ENCODE data around the gene VPS51.

VPS51 gene

DNA sequence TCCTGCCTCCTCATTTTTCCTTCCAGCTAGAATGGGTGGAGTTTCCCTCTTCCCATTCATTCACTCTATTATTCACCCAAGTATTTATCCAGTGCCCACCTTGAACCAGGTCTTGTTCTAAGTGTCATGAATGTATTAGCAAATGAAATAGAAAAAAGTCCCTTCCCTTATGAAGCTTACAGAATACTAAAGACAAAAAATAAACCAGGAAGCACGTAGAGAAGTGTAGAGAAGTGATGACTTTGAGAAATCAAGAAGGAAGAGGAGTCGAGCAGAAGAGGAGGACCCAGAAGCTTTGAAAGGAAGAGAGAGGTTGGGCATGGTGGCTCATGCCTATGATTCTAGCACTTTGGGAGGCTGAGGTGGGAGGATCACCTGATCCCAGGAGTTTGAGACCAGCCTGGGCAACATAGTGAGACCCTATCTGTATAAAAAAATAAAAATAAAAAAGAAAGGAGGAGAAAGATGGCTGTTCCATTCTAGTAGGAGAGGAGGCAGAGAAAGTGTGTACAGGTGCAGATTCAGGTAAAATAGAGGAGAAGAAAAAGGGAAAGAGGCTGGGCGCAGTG lies 55.4 kb downstream of the VPS51 start:
- DNase-seq (ENCODE audit: low read depth), result no peak
- TF ChIP-seq, protein P1, sequence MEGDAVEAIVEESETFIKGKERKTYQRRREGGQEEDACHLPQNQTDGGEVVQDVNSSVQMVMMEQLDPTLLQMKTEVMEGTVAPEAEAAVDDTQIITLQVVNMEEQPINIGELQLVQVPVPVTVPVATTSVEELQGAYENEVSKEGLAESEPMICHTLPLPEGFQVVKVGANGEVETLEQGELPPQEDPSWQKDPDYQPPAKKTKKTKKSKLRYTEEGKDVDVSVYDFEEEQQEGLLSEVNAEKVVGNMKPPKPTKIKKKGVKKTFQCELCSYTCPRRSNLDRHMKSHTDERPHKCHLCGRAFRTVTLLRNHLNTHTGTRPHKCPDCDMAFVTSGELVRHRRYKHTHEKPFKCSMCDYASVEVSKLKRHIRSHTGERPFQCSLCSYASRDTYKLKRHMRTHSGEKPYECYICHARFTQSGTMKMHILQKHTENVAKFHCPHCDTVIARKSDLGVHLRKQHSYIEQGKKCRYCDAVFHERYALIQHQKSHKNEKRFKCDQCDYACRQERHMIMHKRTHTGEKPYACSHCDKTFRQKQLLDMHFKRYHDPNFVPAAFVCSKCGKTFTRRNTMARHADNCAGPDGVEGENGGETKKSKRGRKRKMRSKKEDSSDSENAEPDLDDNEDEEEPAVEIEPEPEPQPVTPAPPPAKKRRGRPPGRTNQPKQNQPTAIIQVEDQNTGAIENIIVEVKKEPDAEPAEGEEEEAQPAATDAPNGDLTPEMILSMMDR (conservative IDR thresholded peaks at IDR 0.05; ENCODE audit: low read length), result no peak
- no peak overlapping the region for H3K4me3 ChIP-seq (ENCODE audit: low read length)

DNA sequence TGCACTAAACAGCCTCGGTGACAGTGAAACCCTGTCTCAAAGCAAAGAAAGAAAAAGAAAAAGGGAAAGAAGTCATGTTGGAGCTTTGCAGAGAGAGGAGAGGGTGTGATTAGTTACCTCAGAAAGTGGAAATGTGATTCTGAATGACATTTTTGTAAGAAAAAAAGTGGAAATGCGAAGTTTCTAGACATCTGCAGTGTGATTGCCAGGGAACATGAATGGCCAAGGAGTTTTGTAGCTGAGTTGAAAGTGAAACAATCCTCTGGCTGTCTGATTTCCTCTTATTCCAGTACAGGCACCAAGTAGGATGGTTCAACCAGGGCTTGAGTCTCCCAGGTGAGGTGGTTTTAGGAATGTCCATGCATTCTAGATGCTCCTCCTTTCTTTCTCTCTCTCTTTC lies 56.1 kb downstream of the VPS51 start:
- TF ChIP-seq, protein P1 (conservative IDR thresholded peaks at IDR 0.05; ENCODE audit: low read length), result no peak
- DNase-seq (ENCODE audit: low read depth), result no peak
- no peak overlapping the region for H3K4me3 ChIP-seq (ENCODE audit: low read length)

DNA sequence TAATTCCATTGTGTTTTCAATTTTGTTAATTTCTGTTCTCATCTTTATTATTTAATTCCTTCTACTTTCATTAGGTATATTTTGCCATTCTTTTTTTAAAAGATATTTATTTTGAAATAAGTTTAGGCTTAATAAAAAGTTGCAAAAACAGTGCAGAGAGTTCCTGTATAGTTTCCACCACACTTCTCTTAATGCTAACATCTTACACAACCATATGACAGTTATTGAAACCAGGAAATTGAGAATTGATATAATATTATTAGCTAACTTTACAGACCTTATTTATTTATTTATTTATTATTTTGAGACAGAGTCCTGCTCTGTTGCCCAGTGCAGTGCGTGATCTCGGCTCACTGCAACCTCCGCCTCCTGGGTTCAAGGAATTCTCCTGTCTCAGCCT lies 60.2 kb downstream of the VPS51 start:
- TF ChIP-seq, protein P1 (conservative IDR thresholded peaks at IDR 0.05; ENCODE audit: low read length), result no peak
- H3K4me3 ChIP-seq (ENCODE audit: low read length), result no peak overlapping the region
- no peak for DNase-seq (ENCODE audit: low read depth)

DNA sequence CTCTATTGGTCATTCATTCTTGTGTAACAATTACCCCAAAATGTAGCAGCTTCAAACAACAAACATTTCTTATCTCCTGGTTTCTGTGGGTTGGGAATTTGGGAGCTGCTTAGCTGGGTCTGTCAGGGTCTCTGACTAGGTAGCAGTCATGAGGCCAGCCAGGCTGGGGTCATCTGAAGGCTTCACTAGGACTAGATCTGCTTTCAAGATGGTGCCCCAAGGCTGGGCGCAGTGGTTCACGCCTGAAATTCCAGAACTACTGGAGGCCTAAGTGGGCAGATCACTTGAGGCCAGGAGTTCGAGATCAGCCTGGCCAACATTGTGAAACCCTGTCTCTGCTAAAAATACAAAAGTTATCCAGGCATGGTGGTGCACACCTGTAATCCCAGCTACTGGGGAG lies 60.9 kb downstream of the VPS51 start:
- TF ChIP-seq, protein P1 (conservative IDR thresholded peaks at IDR 0.05; ENCODE audit: low read length), result no peak
- no peak for DNase-seq (ENCODE audit: low read depth)
- H3K4me3 ChIP-seq (ENCODE audit: low read length), result no peak overlapping the region

DNA sequence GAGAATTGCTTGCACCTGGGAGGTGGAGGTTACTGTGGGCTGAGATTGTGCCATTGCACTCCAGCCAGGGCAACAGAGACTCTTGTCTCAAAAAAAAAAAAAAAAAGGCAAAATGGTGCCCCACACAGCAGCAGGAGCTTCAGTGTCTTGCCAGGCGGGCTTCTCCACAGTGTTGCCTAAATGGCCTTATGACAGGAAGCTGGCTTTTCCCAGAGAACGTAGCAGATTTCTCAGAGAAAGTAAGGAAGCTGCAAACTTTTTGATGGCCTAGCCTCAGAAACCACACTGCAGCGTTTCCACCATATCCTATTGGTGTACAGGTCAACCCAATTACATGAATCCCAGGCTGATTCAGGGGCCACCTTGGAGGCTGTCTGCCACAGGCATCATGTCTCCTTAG lies 61.3 kb downstream of the VPS51 start:
- no peak for DNase-seq (ENCODE audit: low read depth)
- TF ChIP-seq, protein P1 (conservative IDR thresholded peaks at IDR 0.05; ENCODE audit: low read length), result no peak
- H3K4me3 ChIP-seq (ENCODE audit: low read length), result no peak overlapping the region

DNA sequence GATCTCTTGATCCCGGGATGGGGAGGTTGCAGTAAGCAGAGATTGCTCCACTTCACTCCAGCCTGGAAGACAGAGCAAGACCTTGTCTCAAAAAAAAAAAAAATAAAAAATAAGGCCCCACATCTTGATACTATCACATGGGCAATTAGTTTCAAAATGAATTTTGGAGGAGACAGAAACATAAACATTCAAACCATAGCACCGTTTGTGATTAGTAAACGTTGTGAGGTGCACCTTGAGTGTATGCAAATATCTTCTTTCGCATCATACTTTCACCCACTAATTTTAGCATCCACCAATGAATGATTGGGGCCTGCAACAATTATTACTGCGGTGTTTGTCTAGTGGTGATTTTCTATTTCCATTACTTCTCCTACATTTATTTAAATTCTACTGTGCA lies 63.0 kb downstream of the VPS51 start:
- H3K4me3 ChIP-seq (ENCODE audit: low read length), result no peak overlapping the region
- TF ChIP-seq, protein P1 (conservative IDR thresholded peaks at IDR 0.05; ENCODE audit: low read length), result no peak
- no peak for DNase-seq (ENCODE audit: low read depth)

DNA sequence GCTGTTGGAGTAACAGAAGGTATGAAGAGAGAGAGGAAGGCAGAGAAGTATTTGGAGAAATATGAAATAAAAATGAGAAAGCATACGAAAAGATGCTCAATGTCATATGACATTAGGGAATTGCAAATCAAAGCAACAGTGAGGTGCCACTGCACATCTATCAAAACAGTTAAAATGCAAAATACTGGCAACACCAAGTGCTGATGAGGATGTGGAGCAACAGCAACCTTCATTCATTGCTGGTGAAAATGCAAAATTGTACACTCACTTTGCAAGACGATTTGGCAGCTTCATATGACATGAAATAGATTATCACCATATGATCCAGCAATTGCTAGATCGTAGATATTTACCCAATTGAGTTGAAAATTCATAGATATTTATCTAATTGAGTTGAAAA lies 64.6 kb downstream of the VPS51 start:
- TF ChIP-seq, protein P1 (conservative IDR thresholded peaks at IDR 0.05; ENCODE audit: low read length), result no peak
- no peak overlapping the region for H3K4me3 ChIP-seq (ENCODE audit: low read length)
- DNase-seq (ENCODE audit: low read depth), result no peak
